ENCODE measurements around the gene TFEB. TPM values are rescaled to one million over a fixed set of nuclear protein-coding genes. Genes with fewer than 3 reads are reported as not detected.

The TFEB gene
- total and polyA plus RNA-seq, 2 donors (not counting 3 experiments of a cell fraction or from before 2014, with no cell fraction given), result 4.9 to 6.6 TPM

GRCh38 chr6:41711323-41712038, 23.9 kb downstream of the TFEB start:
- no peaks in the 10 kb centered on the region for H3K9me1 ChIP-seq (replicated peaks; ENCODE audit: control insufficient read depth, extremely low read depth, insufficient read depth, low read length)
- H3K4me1 ChIP-seq (ENCODE audit: control insufficient read depth, extremely low read depth, insufficient read depth, low read length), result no peaks in the 10 kb centered on the region
- H3K4me2 ChIP-seq (ENCODE audit: insufficient read depth, low read length), result no peak overlapping the region
- FAIRE-seq (no peak), DNase-seq (ENCODE audit: low read depth, low spot score) (no peak)
- ChIA-PET POLR2A (no interaction called here), CTCF (no interaction called here)
- no peak overlapping the region for H3K9ac ChIP-seq (replicated peaks; ENCODE audit: extremely low read depth, insufficient read depth, low read length)
- H2AFZ ChIP-seq (ENCODE audit: low read depth, low read length), result no peak overlapping the region
- no peak overlapping the region for H3K4me3 ChIP-seq (replicated peaks in 1 of 3; ENCODE audit: insufficient read depth in 1 of 3, low read depth in 1 of 3, low read length in 3 of 3)
- BruUV-seq (replicated peaks), result no TSS peak
- TF ChIP-seq GATA2 (IDR thresholded peaks at IDR 0.05; ENCODE audit: insufficient read depth, insufficient read length, low read depth, low read length), result no peak
- TF ChIP-seq POLR2A (IDR thresholded peaks at IDR 0.05; ENCODE audit: low read depth, low read length), result no peak
- TF ChIP-seq MYC (IDR thresholded peaks at IDR 0.05; ENCODE audit: low read depth, low read length), result no peak
- TF ChIP-seq JUN (IDR thresholded peaks at IDR 0.05; ENCODE audit: borderline replicate concordance, insufficient read depth, insufficient read length, low read depth), result no peak
- TF ChIP-seq POLR2AphosphoS5 (IDR thresholded peaks at IDR 0.05; ENCODE audit: insufficient read depth, low read depth, low read length), result no peak
- no peak for TF ChIP-seq FOS (IDR thresholded peaks at IDR 0.05; ENCODE audit: borderline replicate concordance, insufficient read depth, low read length)
- no peak for TF ChIP-seq MAX (IDR thresholded peaks at IDR 0.05; ENCODE audit: insufficient read depth, insufficient read length)
- no peaks in the 10 kb centered on the region for H3K36me3 ChIP-seq (ENCODE audit: control insufficient read depth in 2 of 2, extremely low read depth in 1 of 2, insufficient read depth in 2 of 2, low read length in 2 of 2)
- no peak overlapping the region for H3K27ac ChIP-seq (ENCODE audit: insufficient read depth, low read depth, low read length)
- H4K20me1 ChIP-seq (replicated peaks; ENCODE audit: control insufficient read depth, extremely low read depth, insufficient read depth, low read length), result no peaks in the 10 kb centered on the region
- no peaks in the 10 kb centered on the region for H3K79me2 ChIP-seq (ENCODE audit: control insufficient read depth, insufficient read depth, low read length)
- dilution Hi-C loops (cut with MboI; ENCODE audit: extremely low pct_ligation_motif_present, low sequenced_read_pairs) (no loop called here), intact Hi-C loops (cut with micrococcal nuclease) (no loop called here)
- H3K27me3 ChIP-seq (ENCODE audit: control insufficient read depth in 2 of 2, insufficient read depth in 2 of 2, low read length in 2 of 2), result no peaks in the 10 kb centered on the region
- no peaks in the 10 kb centered on the region for H3K9me3 ChIP-seq (replicated peaks; ENCODE audit: control insufficient read depth, insufficient read depth, low read length)

- TF ChIP-seq EZH2 (IDR thresholded peaks at IDR 0.05; ENCODE audit: borderline replicate concordance, low read depth, low read length, severe bottlenecking), result no peak
- no TSS peak for BruUV-seq (replicated peaks)
- H3K9ac ChIP-seq (replicated peaks; ENCODE audit: extremely low read depth, insufficient read depth, low read length), result no peak overlapping the region
- H2AFZ ChIP-seq (ENCODE audit: low read depth, low read length), result no peak overlapping the region
- no peaks in the 10 kb centered on the region for H3K36me3 ChIP-seq (ENCODE audit: control insufficient read depth in 2 of 2, extremely low read depth in 1 of 2, insufficient read depth in 2 of 2, low read length in 2 of 2)
- POLR2A ChIA-PET, result no interaction called here
- H3K4me1 ChIP-seq (ENCODE audit: control insufficient read depth, extremely low read depth, insufficient read depth, low read length), result no peaks in the 10 kb centered on the region
- no peak overlapping the region for H3K27ac ChIP-seq (ENCODE audit: insufficient read depth, low read depth, low read length)
- no peak overlapping the region for H3K4me2 ChIP-seq (ENCODE audit: insufficient read depth, low read length)
- H3K27me3 ChIP-seq (ENCODE audit: control insufficient read depth in 2 of 2, insufficient read depth in 2 of 2, low read length in 2 of 2), result no peaks in the 10 kb centered on the region
- H4K20me1 ChIP-seq (replicated peaks; ENCODE audit: control insufficient read depth, extremely low read depth, insufficient read depth, low read length), result no peaks in the 10 kb centered on the region
- H3K79me2 ChIP-seq (ENCODE audit: control insufficient read depth, insufficient read depth, low read length), result no peaks in the 10 kb centered on the region
- dilution Hi-C loops (cut with MboI; ENCODE audit: extremely low pct_ligation_motif_present, low sequenced_read_pairs) (no loop called here), intact Hi-C loops (cut with micrococcal nuclease) (no loop called here)
- DNase-seq (ENCODE audit: low read depth, low spot score) (no peak), FAIRE-seq (no peak)
- H3K9me3 ChIP-seq (replicated peaks; ENCODE audit: control insufficient read depth, insufficient read depth, low read length), result no peaks in the 10 kb centered on the region
- no peak overlapping the region for H3K4me3 ChIP-seq (replicated peaks in 1 of 3; ENCODE audit: insufficient read depth in 1 of 3, low read depth in 1 of 3, low read length in 3 of 3)
- no peaks in the 10 kb centered on the region for H3K9me1 ChIP-seq (replicated peaks; ENCODE audit: control insufficient read depth, extremely low read depth, insufficient read depth, low read length)
- CTCF ChIA-PET, result interaction anchor here (0.9 kb wide), 1 partner anchor 13 kb away, joined by 3 read pairs; no protein-coding TSS in a partner anchor
Measured at GRCh38 chr6:41709375-41709774, 26.0 kb downstream of the TFEB start.

All from endothelial cell of umbilical vein (primary cell).